GM12878 (cell line): Measurements from ENCODE around the gene TMEM63B. TPM values are rescaled to one million over a fixed set of nuclear protein-coding genes. Genes with fewer than 3 reads are reported as not detected.

Experiments
- ATAC-seq: fragments of 200-7000 bp; cut with Tn5 transposase; 3 replicates; pipeline ENCODE4 v1.9.1; 2020; ENCODE audit warnings: mild to moderate bottlenecking, moderate library complexity
- BruUV-seq: library from RNA; stranded (reverse); fragments of 400-500 nt; replicated peaks from 2 replicates; lab custom pipeline; 2021; lab: Mats Ljungman, UMichigan
- CTCF ChIA-PET: fragments of 300-600 bp; sonication (Branson Sonifier 250); formaldehyde crosslinking; extraction: SDS; loops from one replicate; lab custom pipeline; 2021; ENCODE audit warnings: inconsistent platforms; lab: Yijun Ruan, JAX
- POLR2A ChIA-PET: fragments of 350-600 bp; formaldehyde crosslinking; extraction: SDS; loops from one replicate; lab custom pipeline; 2021; ENCODE audit warnings: inconsistent platforms; lab: Charles Lee
- RAD21 ChIA-PET: fragments of 300-600 bp; sonication (Branson Sonifier 250); formaldehyde crosslinking; loops from one replicate; lab custom pipeline; 2023; ENCODE audit warnings: antibody characterized with exemption; ENCODE audit not compliant: unreplicated experiment; lab: Charles Lee
- SMC1A ChIA-PET: fragments of 300-600 bp; sonication (Branson Sonifier 250); formaldehyde crosslinking; loops from one replicate; lab custom pipeline; 2023; ENCODE audit not compliant: unreplicated experiment, uncharacterized antibody; lab: Charles Lee
- DNase-seq: peaks from one replicate; pipeline ENCODE4 v3.0.0-alpha.2; 2011; ENCODE audit warnings: low read depth, low spot score
- FAIRE-seq: peaks from 3 replicates; lab custom pipeline; 2011; peaks lifted over from hg19 to GRCh38; lab: Jason Lieb, UNC
- H2AFZ ChIP-seq: 2 replicates; pipeline ENCODE4 v1.6.0; 2011; ENCODE audit warnings: low read depth, low read length, control low read depth; ENCODE audit not compliant: control insufficient read depth
- H3K27ac ChIP-seq: 2 replicates; pipeline ENCODE4 v1.5.1; 2011; ENCODE audit warnings: control low read depth; ENCODE audit not compliant: control insufficient read depth, insufficient read depth
- H3K27me3 ChIP-seq, 2 experiments: replicated peaks in 1 of 2; 2 replicates each; pipeline versions ENCODE4 v1.6.0 to v1.6.1; 2011; ENCODE audit warnings: low read length in 1 of 2; ENCODE audit not compliant: control insufficient read depth in 2 of 2, insufficient read depth in 2 of 2
- H3K36me3 ChIP-seq, 2 experiments: 2 replicates each; pipeline ENCODE4 v1.5.1; 2011; ENCODE audit warnings: low read length in 1 of 2; ENCODE audit not compliant: control insufficient read depth in 2 of 2, insufficient read depth in 2 of 2
- H3K4me1 ChIP-seq: 2 replicates; pipeline ENCODE4 v1.6.1; 2011; ENCODE audit warnings: mild to moderate bottlenecking, low read length, moderate library complexity, mixed read lengths; ENCODE audit not compliant: control insufficient read depth, insufficient read depth
- H3K4me2 ChIP-seq: 2 replicates; pipeline ENCODE4 v1.6.0; 2011; ENCODE audit warnings: control low read depth; ENCODE audit not compliant: control insufficient read depth, insufficient read depth
- H3K4me3 ChIP-seq: fragments of 200-600 bp; sonication (generic); 2 replicates; pipeline ENCODE4 v1.5.1; 2016
- H3K79me2 ChIP-seq: 2 replicates; pipeline ENCODE4 v1.6.0; 2011; ENCODE audit warnings: low read length; ENCODE audit not compliant: control insufficient read depth, insufficient read depth
- H3K9ac ChIP-seq: 2 replicates; pipeline ENCODE4 v1.8.0; 2011; ENCODE audit warnings: low read length, control low read depth, mixed read lengths; ENCODE audit not compliant: control insufficient read depth, insufficient read depth
- H3K9me3 ChIP-seq: replicated peaks from 3 replicates; pipeline ENCODE4 v1.5.1; 2011; ENCODE audit warnings: mild to moderate bottlenecking, low read length; ENCODE audit not compliant: control insufficient read depth, insufficient read depth
- H4K20me1 ChIP-seq: 2 replicates; pipeline ENCODE4 v1.6.0; 2011; ENCODE audit not compliant: control insufficient read depth, insufficient read depth
- BACH1 ChIP-seq: fragments of 450-650 bp; IDR thresholded peaks from 2 replicates; pipeline ENCODE4 v1.6.1; 2017; ENCODE audit warnings: mild to moderate bottlenecking, borderline replicate concordance
- HCFC1 ChIP-seq: fragments of 150-350 bp; IDR thresholded peaks from 2 replicates; pipeline ENCODE4 v1.6.1; 2014; ENCODE audit warnings: low read length
- IKZF1 ChIP-seq: fragments of 450-650 bp; conservative IDR thresholded peaks from 2 replicates; pipeline ENCODE4 v1.6.1; 2017; ENCODE audit warnings: antibody characterized with exemption, mild to moderate bottlenecking
- RB1 ChIP-seq: fragments of 450-650 bp; formaldehyde crosslinking; IDR thresholded peaks from 2 replicates; pipeline ENCODE4 v1.6.1; 2017; ENCODE audit warnings: mild to moderate bottlenecking, borderline replicate concordance
- SIX5 ChIP-seq: IDR thresholded peaks from 2 replicates; pipeline ENCODE4 v1.6.1; 2011; ENCODE audit warnings: mild to moderate bottlenecking, low read depth, low read length, moderate library complexity; ENCODE audit not compliant: severe bottlenecking
- SP1 ChIP-seq: IDR thresholded peaks from one replicate; pipeline ENCODE4 v1.6.1; 2011; ENCODE audit warnings: low read depth, low read length
- WGBS: methylation state at CpG from one replicate; pipeline ENCODE4 v1.1.6; 2016; ENCODE audit warnings: low lambda C conversion rate; ENCODE audit not compliant: insufficient replicate concordance, insufficient coverage; ENCODE audit errors: missing lambda C conversion rate; 5-methylcytosine and 5-hydroxymethylcytosine counted together
- in situ Hi-C: fragments of 300-500 bp; cut with MboI; formaldehyde crosslinking; loops from 9 replicates; pipeline ENCODE4 v1.14.3; 2018; ENCODE audit warnings: mixed read lengths
- intact Hi-C: fragments of 100-400 bp; cut with micrococcal nuclease; formaldehyde crosslinking; loops from one replicate; pipeline ENCODE4 v1.14.2; 2022; ENCODE audit not compliant: unreplicated experiment
- polyA plus RNA-seq, 11 experiments: library from polyadenylated mRNA; depleted of rRNA in 4 of 11; unstranded in 6 of 11; stranded (reverse) in 5 of 11; fragments of >200 nt; fragmentation: Nextera tagmentation in 4 of 11; fragmentation: Illumina TruSeq in 1 of 11; extraction: Ambion mirVana in 4 of 11; extraction: Trizol in 1 of 11; gene quantifications; 1 replicate in 1 of 11; 2 replicates in 10 of 11; pipeline versions ENCODE4 v1.2.1 to v1.2.3, GENCODE V29; 2011 to 2016; ENCODE audit warnings: inconsistent platforms in 2 of 11, missing spikeins in 2 of 11, low read depth in 1 of 11
- total RNA-seq, 4 experiments: library from RNA; depleted of rRNA in 3 of 4; stranded (reverse); fragments of >200 nt in 3 of 4; fragmentation: Illumina TruSeq in 1 of 4; extraction: Trizol in 1 of 4; gene quantifications; 2 replicates each; pipeline versions ENCODE4 v1.2.1 to v1.2.3, GENCODE V29; 2013 to 2021

Gene TMEM63B
- total and polyA plus RNA-seq, 10 of the 15 experiments (the other 5 are each of a cell fraction or from before 2014, with no cell fraction given), result 0.09 to 15.0 (median 7.1) TPM; not detected in 1

DNA sequence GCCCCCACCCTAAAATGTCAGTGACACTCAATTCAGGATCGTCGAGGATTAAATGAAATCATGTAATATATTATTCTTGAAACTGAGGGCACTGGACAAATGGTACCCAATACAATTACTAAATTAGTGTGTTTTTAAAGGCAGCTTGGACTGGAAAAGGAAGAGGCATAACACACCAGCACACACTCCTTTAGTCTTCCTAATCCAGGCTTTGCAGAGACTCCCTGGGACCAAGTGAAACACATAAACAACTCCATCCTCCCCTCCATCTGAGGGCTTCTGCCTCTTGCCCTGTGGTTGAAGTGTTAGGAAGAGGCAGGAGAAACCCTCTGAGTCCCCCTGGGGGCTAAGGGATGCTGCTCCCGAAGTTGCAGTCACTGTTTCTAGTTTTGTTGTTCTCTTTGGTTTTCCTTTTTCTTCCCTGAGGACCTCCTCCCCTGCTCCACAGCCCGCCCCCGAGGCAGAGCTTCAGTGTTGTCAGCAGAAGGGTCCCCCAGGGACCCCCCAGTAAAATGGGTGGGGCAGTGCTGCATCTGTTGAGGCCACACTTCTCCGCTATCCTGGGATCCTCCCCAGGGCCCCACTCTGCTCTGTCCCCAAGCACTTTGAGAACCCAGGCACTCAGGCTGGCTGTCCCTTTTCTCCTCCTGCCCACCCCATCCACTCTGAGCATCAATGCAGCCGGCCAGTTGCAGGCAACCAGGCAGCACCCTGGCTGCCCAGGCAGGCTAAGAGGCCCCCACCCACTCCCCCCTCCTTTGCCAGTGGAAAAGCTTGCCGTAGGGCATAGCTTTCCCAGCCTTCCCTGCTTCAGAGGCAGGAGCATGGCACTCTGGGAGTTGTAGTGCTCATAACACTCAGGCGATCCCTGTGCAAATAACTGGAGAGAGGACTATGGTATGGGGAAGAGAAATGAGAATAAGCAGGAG is 5.9 kb downstream of the TMEM63B start:
- H3K4me1 ChIP-seq, result peaks cover 4% of the 10 kb centered on the region; the same call in 1 of the 2 replicates
- TF ChIP-seq SP1 (no peak), IKZF1 (peak; percentile 41; the same call in 1 of the 2 replicates), HCFC1 (peak; percentile 74), SIX5 (peak; percentile 74), RB1 (no peak), BACH1 (no peak)
- TF ChIP-seq, all 136 proteins: peak for 3
- no peaks in the 10 kb centered on the region; a peak in 1 of 4 replicates for H3K36me3 ChIP-seq
- BruUV-seq, result no TSS peak
- RAD21 ChIA-PET, result no interaction called here
- no peaks in the 10 kb centered on the region for H4K20me1 ChIP-seq
- POLR2A ChIA-PET, result interaction anchor here (0.6 kb wide), 1 partner anchor 363 kb away, joined by 3 read pairs; the partner anchor contains the start of gene VEGFA
- 51% methylated on average over 9 of the region's 9 CpGs for WGBS
- intact Hi-C loops (no loop called here), in situ Hi-C loops (no loop called here)
- FAIRE-seq (peak; percentile 92), DNase-seq (no peak), ATAC-seq (peak; percentile 76)
- H3K79me2 ChIP-seq, result peaks cover 6% of the 10 kb centered on the region
- CTCF ChIA-PET, result interaction anchor here (0.7 to 2.9 kb wide), 7 partner anchors 11 to 104 kb away, joined by 3 to 11 read pairs (median 4); no protein-coding TSS in a partner anchor
- H3K9me3 ChIP-seq, result no peaks in the 10 kb centered on the region
- no peak overlapping the region for H3K4me3 ChIP-seq
- H3K27me3 ChIP-seq, result no peaks in the 10 kb centered on the region
- no peak overlapping the region for H3K9ac ChIP-seq
- SMC1A ChIA-PET, result interaction anchor here (0.7 to 1.1 kb wide), 3 partner anchors 12 to 101 kb away, joined by 3 to 4 read pairs (median 3); no protein-coding TSS in a partner anchor
- H2AFZ ChIP-seq, result no peak overlapping the region
- H3K27ac ChIP-seq, result no peak overlapping the region
- no peak overlapping the region; the same call in 1 of the 2 replicates for H3K4me2 ChIP-seq
